Measurements from ENCODE around the gene NOXA1.

GRCh38 chr9:137396227-137396626, 27.0 kb upstream of the NOXA1 start:
- TF ChIP-seq EZH2 (IDR thresholded peaks at IDR 0.05; ENCODE audit: low read length, missing control alignments) (no peak), CTCF (conservative IDR thresholded peaks at IDR 0.05 in 1 of 2, IDR thresholded peaks at IDR 0.05 in 1 of 2; ENCODE audit: low read depth in 1 of 2, low read length in 2 of 2) (no peak)

Measured in fibroblast of lung (primary cell).